ENCODE data around the gene CNPY1. TPM values are rescaled to one million over a fixed set of nuclear protein-coding genes. Genes with fewer than 3 reads are reported as not detected.

The CNPY1 gene
- total and polyA plus RNA-seq, 2 of the 8 experiments (the other 6 are each of a cell fraction or from before 2014, with no cell fraction given) = not detected

DNA sequence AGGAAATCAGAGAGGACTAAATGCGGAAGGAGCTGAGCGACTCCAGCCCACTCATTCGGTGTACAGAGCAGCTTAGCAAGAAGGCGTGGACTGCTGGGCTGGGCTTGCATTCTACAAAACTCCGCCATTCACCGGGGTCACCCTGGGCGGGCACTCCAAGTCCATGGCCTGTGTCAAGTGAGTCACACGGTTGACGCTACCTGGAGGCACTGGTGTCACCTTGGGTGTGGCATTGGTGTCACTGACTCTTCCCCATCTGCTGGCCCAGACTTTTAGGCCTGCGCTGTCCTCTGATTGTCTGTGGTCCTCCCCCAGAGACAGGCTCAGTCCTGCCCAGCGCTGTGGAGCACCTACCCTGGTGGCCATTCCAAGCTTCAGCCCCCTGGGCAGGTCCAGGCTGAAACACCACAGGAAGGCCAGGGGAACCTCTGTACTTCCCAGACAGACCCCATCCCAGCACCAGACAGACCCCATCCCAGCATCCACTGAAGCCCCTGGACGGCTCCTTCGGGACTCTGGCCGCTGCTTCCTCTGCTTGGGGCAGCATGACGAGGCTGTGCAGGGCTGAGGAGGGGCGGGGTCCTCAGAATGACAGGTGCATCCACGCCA lies 30.6 kb upstream of the CNPY1 start:
- 88% methylated on average over 17 of the region's 17 CpGs; no CpG with 5 or more reads in 1 of the 2 experiments for WGBS, 2 experiments (ENCODE audit: extremely low coverage in 1 of 2, insufficient coverage in 1 of 2, insufficient read length in 1 of 2, insufficient replicate concordance in 2 of 2, low coverage in 1 of 2, low lambda C conversion rate in 2 of 2, missing lambda C conversion rate in 1 of 2)
- CTCF ChIA-PET (ENCODE audit: partially characterized antibody) = interaction anchor here (1.5 to 1.7 kb wide), 2 partner anchors 17 to 40 kb away, joined by 5 to 6 read pairs; no protein-coding TSS in a partner anchor
- H2BK120ac ChIP-seq (replicated peaks; ENCODE audit: low read depth, low read length) = no peak overlapping the region

More for the DNA sequence above, 30.6 kb upstream of the CNPY1 start:
- Histone ChIP-seq H4K20me1 (replicated peaks in 1 of 2; ENCODE audit: control insufficient read depth in 1 of 2, insufficient read depth in 2 of 2, low read length in 2 of 2) (no peaks in the 10 kb centered on the region), H3K23me2 (ENCODE audit: low read depth, low read length) (no peaks in the 10 kb centered on the region), H4K5ac (ENCODE audit: insufficient read length, low read depth, low read length) (no peak overlapping the region), H2BK20ac (ENCODE audit: low read length) (no peak overlapping the region), H3K23ac (ENCODE audit: insufficient read length) (no peak overlapping the region), H3K9me3 (ENCODE audit: insufficient read depth in 2 of 2, low read depth in 1 of 2, low read length in 1 of 2) (no peaks in the 10 kb centered on the region), H3K4me3 (ENCODE audit: extremely low read depth in 1 of 4, insufficient read depth in 2 of 4, low read depth in 3 of 4, low read length in 4 of 4) (no peak overlapping the region), H3K79me1 (ENCODE audit: low read depth, low read length) (no peaks in the 10 kb centered on the region), H3K4me2 (ENCODE audit: insufficient read depth in 1 of 2, low read depth in 2 of 2, low read length in 2 of 2) (no peak overlapping the region), H3K18ac (ENCODE audit: extremely low read depth, low read length) (no peak overlapping the region), H2AK5ac (ENCODE audit: low read depth, low read length) (no peak overlapping the region), H2BK5ac (ENCODE audit: low read depth, low read length) (no peak overlapping the region), H2BK12ac (ENCODE audit: low read depth, low read length) (no peak overlapping the region), H2AFZ (ENCODE audit: low read length) (no peak overlapping the region), H3K27ac (ENCODE audit: low read depth, low read length) (no peak overlapping the region), H4K8ac (ENCODE audit: extremely low read depth, insufficient read depth, low read length) (peak overlapping the region; percentile 35; the same call in 1 of the 2 replicates), H3K14ac (ENCODE audit: insufficient read length) (no peak overlapping the region), H2BK15ac (ENCODE audit: low read length) (no peak overlapping the region), H3K9ac (replicated peaks in 1 of 4; ENCODE audit: extremely low read depth in 1 of 4, low read depth in 3 of 4, low read length in 3 of 4) (no peak overlapping the region), H3K79me2 (ENCODE audit: control insufficient read depth in 1 of 2, insufficient read depth in 2 of 2, low read length in 2 of 2) (no peaks in the 10 kb centered on the region), H3K56ac (replicated peaks; ENCODE audit: insufficient read length, low read depth, low read length) (no peak overlapping the region), H4K91ac (replicated peaks; ENCODE audit: insufficient read length, low read length) (no peak overlapping the region), H3K27me3 (replicated peaks in 1 of 4; ENCODE audit: control insufficient read depth in 3 of 4, extremely low read depth in 1 of 4, insufficient read depth in 3 of 4, low read length in 3 of 4) (no peaks in the 10 kb centered on the region), H3K4ac (replicated peaks; ENCODE audit: insufficient read length, low read depth, low read length) (no peak overlapping the region), H3K36me3 (ENCODE audit: control insufficient read depth in 2 of 4, insufficient read depth in 4 of 4, low read length in 3 of 4) (no peaks in the 10 kb centered on the region), H3K4me1 (replicated peaks in 1 of 4; ENCODE audit: control insufficient read depth in 3 of 4, insufficient read depth in 4 of 4, low read length in 3 of 4) (peaks cover 0 to 3% (median 1%) of the 10 kb centered on the region in 4 experiments; a peak in 2 of 7 replicates)
- DNase-seq (ENCODE audit: low read depth in 1 of 2, low spot score in 2 of 2) (no peak), FAIRE-seq (no peak)
- POLR2A ChIA-PET (ENCODE audit: partially characterized antibody) = no interaction called here
- TF ChIP-seq CHD2 (IDR thresholded peaks at IDR 0.05; ENCODE audit: low read length) = no peak

Data from H1 (cell line).